Fibroblast of lung (primary cell): ENCODE measurements around the gene KPNA1.

Source experiments
- EZH2 ChIP-seq: IDR thresholded peaks from 2 replicates; pipeline ENCODE4 v1.5.1; 2012; ENCODE audit warnings: low read length, control low read depth, mild to moderate bottlenecking; ENCODE audit errors: missing control alignments
- TF ChIP-seq, protein P1 (sequence below), 2 donors: IDR thresholded peaks in 1 of 2; conservative IDR thresholded peaks in 1 of 2; 1 replicate in 1 of 2; 2 replicates in 1 of 2; pipeline ENCODE4 v1.5.1; 2011 to 2012; ENCODE audit warnings: low read length in 2 of 2, control low read depth in 1 of 2, inconsistent platforms in 1 of 2, low read depth in 1 of 2, mild to moderate bottlenecking in 1 of 2

DNA sequence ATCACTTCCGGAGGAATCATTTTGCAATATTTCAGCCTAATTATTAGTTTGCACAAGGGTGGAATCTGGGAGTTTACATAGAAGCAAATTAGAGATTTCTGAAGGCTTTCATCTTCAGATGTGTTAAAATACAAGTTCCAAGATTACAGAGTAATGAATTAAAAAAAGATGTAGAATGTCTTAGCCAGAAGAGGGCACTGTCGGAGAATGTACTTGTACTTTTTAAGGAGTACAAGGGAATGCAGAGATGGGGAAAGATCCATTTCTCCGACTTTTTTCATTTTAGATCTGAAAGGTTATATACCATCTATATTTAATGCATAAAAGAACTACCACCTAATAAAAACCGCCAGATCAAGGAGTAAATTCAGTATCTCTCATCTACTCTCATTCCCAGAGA lies 55.7 kb downstream of the KPNA1 start:
- TF ChIP-seq, protein P1, sequence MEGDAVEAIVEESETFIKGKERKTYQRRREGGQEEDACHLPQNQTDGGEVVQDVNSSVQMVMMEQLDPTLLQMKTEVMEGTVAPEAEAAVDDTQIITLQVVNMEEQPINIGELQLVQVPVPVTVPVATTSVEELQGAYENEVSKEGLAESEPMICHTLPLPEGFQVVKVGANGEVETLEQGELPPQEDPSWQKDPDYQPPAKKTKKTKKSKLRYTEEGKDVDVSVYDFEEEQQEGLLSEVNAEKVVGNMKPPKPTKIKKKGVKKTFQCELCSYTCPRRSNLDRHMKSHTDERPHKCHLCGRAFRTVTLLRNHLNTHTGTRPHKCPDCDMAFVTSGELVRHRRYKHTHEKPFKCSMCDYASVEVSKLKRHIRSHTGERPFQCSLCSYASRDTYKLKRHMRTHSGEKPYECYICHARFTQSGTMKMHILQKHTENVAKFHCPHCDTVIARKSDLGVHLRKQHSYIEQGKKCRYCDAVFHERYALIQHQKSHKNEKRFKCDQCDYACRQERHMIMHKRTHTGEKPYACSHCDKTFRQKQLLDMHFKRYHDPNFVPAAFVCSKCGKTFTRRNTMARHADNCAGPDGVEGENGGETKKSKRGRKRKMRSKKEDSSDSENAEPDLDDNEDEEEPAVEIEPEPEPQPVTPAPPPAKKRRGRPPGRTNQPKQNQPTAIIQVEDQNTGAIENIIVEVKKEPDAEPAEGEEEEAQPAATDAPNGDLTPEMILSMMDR (conservative IDR thresholded peaks at IDR 0.05 in 1 of 2, IDR thresholded peaks at IDR 0.05 in 1 of 2; ENCODE audit: low read depth in 1 of 2, low read length in 2 of 2), result peak; percentile 33 to 45
- no peak for TF ChIP-seq EZH2
